Natural killer cell (primary cell): ENCODE data around the gene PRKCSH. TPM values are rescaled to one million over a fixed set of nuclear protein-coding genes. Genes with fewer than 3 reads are reported as not detected.

Source experiments
- ATAC-seq, 3 donors: fragments of 150-1000 bp in 2 of 3; fragments of 200-7000 bp in 1 of 3; cut with Tn5 transposase; 1 replicate in 1 of 3; 2 replicates in 2 of 3; pipeline ENCODE4 v1.10.0; 2021; ENCODE audit warnings: mild to moderate bottlenecking in 2 of 3, moderate library complexity in 2 of 3
- DNase-seq, 2 donors: peaks; one replicate each; pipeline versions ENCODE4 v3.0.0 to v3.0.0-alpha.2; 2013 to 2021; ENCODE audit warnings: mixed read lengths in 1 of 2
- H3K27ac ChIP-seq: one replicate; pipeline ENCODE4 v1.5.1; 2013; ENCODE audit warnings: mild to moderate bottlenecking, low read length
- H3K27me3 ChIP-seq: one replicate; pipeline ENCODE4 v1.6.1; 2013; ENCODE audit warnings: low read length; ENCODE audit not compliant: control insufficient read depth, insufficient read depth
- H3K36me3 ChIP-seq: one replicate; pipeline ENCODE4 v1.6.1; 2013; ENCODE audit warnings: low read length; ENCODE audit not compliant: control insufficient read depth, insufficient read depth
- H3K4me1 ChIP-seq: one replicate; pipeline ENCODE4 v1.6.1; 2013; ENCODE audit warnings: low read length; ENCODE audit not compliant: control insufficient read depth, insufficient read depth
- H3K4me3 ChIP-seq: one replicate; pipeline ENCODE4 v1.5.1; 2013; ENCODE audit warnings: low read length
- H3K9me3 ChIP-seq: one replicate; pipeline ENCODE4 v1.6.1; 2013; ENCODE audit warnings: low read length; ENCODE audit not compliant: control insufficient read depth, insufficient read depth
- H3K27ac Mint-ChIP-seq, 2 donors: one replicate each; pipeline ENCODE4 v1.8.0; 2022; ENCODE audit warnings: mild to moderate bottlenecking in 2 of 2, mixed read lengths in 2 of 2, moderate library complexity in 1 of 2
- H3K27me3 Mint-ChIP-seq, 2 donors: one replicate each; pipeline ENCODE4 v1.8.0; 2022; ENCODE audit warnings: low read depth in 2 of 2, mixed read lengths in 2 of 2
- H3K36me3 Mint-ChIP-seq: one replicate; pipeline ENCODE4 v1.8.0; 2022; ENCODE audit warnings: mixed read lengths
- H3K4me1 Mint-ChIP-seq, 2 donors: one replicate each; pipeline ENCODE4 v1.8.0; 2022; ENCODE audit warnings: mixed read lengths in 2 of 2
- H3K4me3 Mint-ChIP-seq: one replicate; pipeline ENCODE4 v1.8.0; 2022; ENCODE audit warnings: mild to moderate bottlenecking, moderate library complexity, mixed read lengths
- H3K9me3 Mint-ChIP-seq, 2 donors: one replicate each; pipeline ENCODE4 v1.8.0; 2022; ENCODE audit warnings: mixed read lengths in 2 of 2
- WGBS: methylation state at CpG from one replicate; pipeline ENCODE4 v1.1.7; 2013; ENCODE audit warnings: missing lambda C conversion rate; ENCODE audit not compliant: insufficient coverage; 5-methylcytosine and 5-hydroxymethylcytosine counted together
- intact Hi-C: fragments of 100-400 bp; cut with micrococcal nuclease; formaldehyde crosslinking; loops from one replicate; pipeline ENCODE4 v1.14.2; 2022
- total RNA-seq, 4 donors: library from RNA; stranded (reverse); fragments of 120-200 nt in 1 of 4; gene quantifications; one replicate each; pipeline versions ENCODE4 v1.2.3 to v1.2.4, GENCODE V29; 2013 to 2022
- TF ChIP-seq, protein P1 (sequence below): fragments of 200-600 bp; IDR thresholded peaks from one replicate; pipeline ENCODE4 v1.8.0; 2022; ENCODE audit warnings: antibody characterized with exemption

The PRKCSH gene
- total RNA-seq, 3 donors from 2014 or later (not counting 1 experiment from before 2014, with no cell fraction given) = 320 to 367 (median 327) TPM

DNA sequence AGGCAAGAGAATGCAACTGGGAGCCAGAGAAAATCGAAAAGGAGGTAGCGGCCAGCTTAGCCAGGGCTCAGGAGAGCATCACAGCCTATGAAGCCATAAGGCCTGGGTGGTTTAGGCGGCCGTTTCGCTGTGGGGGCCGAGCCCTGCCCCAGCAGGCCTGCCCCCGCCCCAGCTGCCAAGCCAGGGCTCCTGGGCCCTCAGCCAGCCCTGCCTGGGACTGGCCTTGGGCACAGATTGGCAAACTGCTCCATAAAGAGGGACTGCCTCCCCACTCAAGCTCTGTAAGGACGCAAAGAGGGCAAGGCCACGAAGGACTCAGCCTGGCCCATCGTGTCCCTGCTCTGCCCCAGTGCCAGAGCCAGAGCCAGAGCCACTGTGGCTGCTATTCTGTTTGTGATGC, 60.0 kb downstream of the PRKCSH start:
- intact Hi-C loops = no loop called here
- no peaks in the 10 kb centered on the region for H3K4me1 Mint-ChIP-seq
- H3K27ac ChIP-seq = no peak overlapping the region
- no peak for ATAC-seq
- no peaks in the 10 kb centered on the region for H3K27me3 Mint-ChIP-seq
- H3K27ac Mint-ChIP-seq = no peak overlapping the region
- no peaks in the 10 kb centered on the region for H3K4me1 ChIP-seq
- H3K9me3 ChIP-seq = no peaks in the 10 kb centered on the region
- DNase-seq = no peak
- no peak overlapping the region for H3K4me3 ChIP-seq
- H3K36me3 ChIP-seq = peaks cover 10% of the 10 kb centered on the region
- no peaks in the 10 kb centered on the region for H3K36me3 Mint-ChIP-seq
- no peaks in the 10 kb centered on the region for H3K9me3 Mint-ChIP-seq
- TF ChIP-seq, protein P1, sequence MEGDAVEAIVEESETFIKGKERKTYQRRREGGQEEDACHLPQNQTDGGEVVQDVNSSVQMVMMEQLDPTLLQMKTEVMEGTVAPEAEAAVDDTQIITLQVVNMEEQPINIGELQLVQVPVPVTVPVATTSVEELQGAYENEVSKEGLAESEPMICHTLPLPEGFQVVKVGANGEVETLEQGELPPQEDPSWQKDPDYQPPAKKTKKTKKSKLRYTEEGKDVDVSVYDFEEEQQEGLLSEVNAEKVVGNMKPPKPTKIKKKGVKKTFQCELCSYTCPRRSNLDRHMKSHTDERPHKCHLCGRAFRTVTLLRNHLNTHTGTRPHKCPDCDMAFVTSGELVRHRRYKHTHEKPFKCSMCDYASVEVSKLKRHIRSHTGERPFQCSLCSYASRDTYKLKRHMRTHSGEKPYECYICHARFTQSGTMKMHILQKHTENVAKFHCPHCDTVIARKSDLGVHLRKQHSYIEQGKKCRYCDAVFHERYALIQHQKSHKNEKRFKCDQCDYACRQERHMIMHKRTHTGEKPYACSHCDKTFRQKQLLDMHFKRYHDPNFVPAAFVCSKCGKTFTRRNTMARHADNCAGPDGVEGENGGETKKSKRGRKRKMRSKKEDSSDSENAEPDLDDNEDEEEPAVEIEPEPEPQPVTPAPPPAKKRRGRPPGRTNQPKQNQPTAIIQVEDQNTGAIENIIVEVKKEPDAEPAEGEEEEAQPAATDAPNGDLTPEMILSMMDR = no peak
- no peak overlapping the region for H3K4me3 Mint-ChIP-seq
- WGBS = 98% methylated on average over 10 of the region's 10 CpGs
- no peaks in the 10 kb centered on the region for H3K27me3 ChIP-seq

DNA sequence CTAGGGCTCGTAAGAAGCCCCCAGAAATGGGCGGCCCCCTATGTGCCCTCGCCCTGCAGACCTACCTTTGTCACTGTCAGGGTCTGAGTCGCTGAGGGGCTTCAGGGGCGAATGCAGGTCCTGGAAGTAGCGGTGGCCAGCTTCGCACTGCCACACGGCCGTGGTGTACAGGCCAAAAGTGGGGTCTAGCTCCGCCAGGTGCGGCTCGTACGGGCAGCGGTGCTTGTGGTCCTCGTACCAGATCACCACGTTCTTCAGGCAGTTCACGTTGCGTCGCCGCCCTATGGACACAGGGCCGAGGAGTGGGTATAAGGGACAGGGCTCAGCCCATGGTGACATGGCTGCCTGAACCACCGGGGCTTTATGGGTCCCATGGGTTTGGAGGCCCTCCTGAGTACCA, 60.5 kb downstream of the PRKCSH start:
- TF ChIP-seq, protein P1 = no peak
- Histone ChIP-seq H3K27ac (no peak overlapping the region), H3K4me3 (no peak overlapping the region), H3K9me3 (no peaks in the 10 kb centered on the region), H3K36me3 (peaks cover 7% of the 10 kb centered on the region), H3K27me3 (no peaks in the 10 kb centered on the region), H3K4me1 (no peaks in the 10 kb centered on the region)
- WGBS = 98% methylated on average over 22 of the region's 22 CpGs
- Mint-ChIP-seq H3K4me1 (no peaks in the 10 kb centered on the region), H3K36me3 (no peaks in the 10 kb centered on the region), H3K27me3 (no peaks in the 10 kb centered on the region), H3K4me3 (no peak overlapping the region), H3K9me3 (no peaks in the 10 kb centered on the region), H3K27ac (no peak overlapping the region)
- no peak for DNase-seq
- ATAC-seq = no peak
- intact Hi-C loops = loop anchor here (2.0 kb wide), 1 partner anchor 91 kb away; no protein-coding TSS in a partner anchor

- intact Hi-C loops = loop anchor here (2.0 kb wide), 1 partner anchor 90 kb away; no protein-coding TSS in a partner anchor
- H3K4me3 ChIP-seq = no peak overlapping the region
- Mint-ChIP-seq H3K4me1 (no peaks in the 10 kb centered on the region), H3K36me3 (no peaks in the 10 kb centered on the region), H3K27me3 (no peaks in the 10 kb centered on the region), H3K27ac (no peak overlapping the region), H3K4me3 (no peak overlapping the region), H3K9me3 (no peaks in the 10 kb centered on the region)
- no peaks in the 10 kb centered on the region for H3K4me1 ChIP-seq
- peak; percentile 49 to 70 (median 57) for ATAC-seq
- WGBS = 79% methylated on average over 16 of the region's 17 CpGs
- no peaks in the 10 kb centered on the region for H3K9me3 ChIP-seq
- H3K36me3 ChIP-seq = peaks cover 7% of the 10 kb centered on the region
- no peaks in the 10 kb centered on the region for H3K27me3 ChIP-seq
- H3K27ac ChIP-seq = no peak overlapping the region
- TF ChIP-seq, protein P1 = peak; percentile 36
- DNase-seq = peak; percentile 44 to 75
These were observed 61.1 kb downstream of the PRKCSH start for GRCh38 chr19:11496391-11497163.
